Ishikawa (cell line): ENCODE data around the gene DDX49.

Experiments
- CEBPB ChIP-seq: IDR thresholded peaks from 2 replicates; pipeline ENCODE4 v1.6.1; 2012
- CREB1 ChIP-seq: IDR thresholded peaks from 2 replicates; pipeline ENCODE4 v1.6.1; 2012; ENCODE audit warnings: low read depth
- EGR1 ChIP-seq: IDR thresholded peaks from 2 replicates; pipeline ENCODE4 v1.6.1; 2012
- EP300 ChIP-seq: IDR thresholded peaks from 2 replicates; pipeline ENCODE4 v1.6.1; 2012; ENCODE audit warnings: borderline replicate concordance
- NFIC ChIP-seq: IDR thresholded peaks from 2 replicates; pipeline ENCODE4 v1.6.1; 2012
- RAD21 ChIP-seq: IDR thresholded peaks from 2 replicates; pipeline ENCODE4 v1.6.1; 2012; ENCODE audit warnings: low read depth
- TAF1 ChIP-seq: IDR thresholded peaks from 2 replicates; pipeline ENCODE4 v1.6.1; 2012; ENCODE audit warnings: low read depth, mild to moderate bottlenecking
- TCF12 ChIP-seq: IDR thresholded peaks from 2 replicates; pipeline ENCODE4 v1.6.1; 2012; ENCODE audit warnings: low read depth
- TEAD4 ChIP-seq: IDR thresholded peaks from 2 replicates; pipeline ENCODE4 v1.6.1; 2012
- TF ChIP-seq, protein P1 (sequence below): IDR thresholded peaks from 2 replicates; pipeline ENCODE4 v1.6.1; 2012
- TF ChIP-seq, protein P2 (sequence below): IDR thresholded peaks from 2 replicates; pipeline ENCODE4 v1.6.1; 2012; ENCODE audit warnings: low read depth, mild to moderate bottlenecking
- TF ChIP-seq, protein P3 (sequence below): IDR thresholded peaks from 2 replicates; pipeline ENCODE4 v1.6.1; 2012

DNA sequence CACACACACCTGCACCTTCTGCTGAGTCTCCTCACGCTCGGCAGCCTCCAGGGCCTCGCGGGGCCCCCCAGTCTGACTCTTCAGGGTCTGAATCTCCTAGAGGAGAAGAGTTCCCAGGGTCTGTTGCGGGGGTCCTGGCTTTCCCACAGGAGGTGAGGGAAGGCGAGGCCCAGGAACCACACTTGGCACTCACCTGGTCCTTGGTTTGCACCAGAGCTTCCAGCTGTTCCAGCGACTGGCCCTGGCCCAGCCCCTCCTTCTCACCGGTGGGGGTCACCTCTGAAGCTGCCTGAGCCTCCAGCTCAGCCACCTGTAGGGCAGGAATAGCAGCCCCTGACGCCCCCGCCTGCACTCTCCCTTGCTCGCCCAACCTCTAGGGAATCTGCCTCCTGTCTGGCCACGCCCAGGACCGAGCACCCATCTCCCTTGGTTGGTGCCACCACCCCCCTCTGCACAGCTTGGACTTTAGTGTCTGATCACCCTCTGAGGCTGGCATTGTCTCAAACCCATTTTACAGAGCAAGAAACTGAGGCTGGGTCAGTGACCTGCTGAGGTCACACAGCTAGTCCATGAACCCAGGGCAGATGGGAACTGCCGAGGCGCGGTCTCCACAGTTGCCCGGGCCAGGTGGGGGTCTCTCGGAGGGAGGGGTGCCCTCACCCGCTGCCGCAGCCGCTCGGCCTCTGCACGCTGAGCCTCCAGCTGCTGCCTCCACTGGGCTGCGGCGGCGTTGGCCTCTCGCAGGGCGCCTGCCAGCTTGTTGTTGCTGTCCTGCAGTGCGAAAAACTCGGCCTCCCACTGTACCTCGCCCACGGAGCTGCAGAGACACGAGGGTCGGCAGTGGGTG lies 12.0 kb downstream of the DDX49 start:
- TF ChIP-seq EGR1, result no peak
- no peak for TF ChIP-seq RAD21
- TF ChIP-seq TAF1, result no peak
- TF ChIP-seq, protein P1, sequence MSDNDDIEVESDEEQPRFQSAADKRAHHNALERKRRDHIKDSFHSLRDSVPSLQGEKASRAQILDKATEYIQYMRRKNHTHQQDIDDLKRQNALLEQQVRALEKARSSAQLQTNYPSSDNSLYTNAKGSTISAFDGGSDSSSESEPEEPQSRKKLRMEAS, result no peak
- TF ChIP-seq TEAD4, result no peak
- no peak for TF ChIP-seq EP300
- TF ChIP-seq, protein P2, sequence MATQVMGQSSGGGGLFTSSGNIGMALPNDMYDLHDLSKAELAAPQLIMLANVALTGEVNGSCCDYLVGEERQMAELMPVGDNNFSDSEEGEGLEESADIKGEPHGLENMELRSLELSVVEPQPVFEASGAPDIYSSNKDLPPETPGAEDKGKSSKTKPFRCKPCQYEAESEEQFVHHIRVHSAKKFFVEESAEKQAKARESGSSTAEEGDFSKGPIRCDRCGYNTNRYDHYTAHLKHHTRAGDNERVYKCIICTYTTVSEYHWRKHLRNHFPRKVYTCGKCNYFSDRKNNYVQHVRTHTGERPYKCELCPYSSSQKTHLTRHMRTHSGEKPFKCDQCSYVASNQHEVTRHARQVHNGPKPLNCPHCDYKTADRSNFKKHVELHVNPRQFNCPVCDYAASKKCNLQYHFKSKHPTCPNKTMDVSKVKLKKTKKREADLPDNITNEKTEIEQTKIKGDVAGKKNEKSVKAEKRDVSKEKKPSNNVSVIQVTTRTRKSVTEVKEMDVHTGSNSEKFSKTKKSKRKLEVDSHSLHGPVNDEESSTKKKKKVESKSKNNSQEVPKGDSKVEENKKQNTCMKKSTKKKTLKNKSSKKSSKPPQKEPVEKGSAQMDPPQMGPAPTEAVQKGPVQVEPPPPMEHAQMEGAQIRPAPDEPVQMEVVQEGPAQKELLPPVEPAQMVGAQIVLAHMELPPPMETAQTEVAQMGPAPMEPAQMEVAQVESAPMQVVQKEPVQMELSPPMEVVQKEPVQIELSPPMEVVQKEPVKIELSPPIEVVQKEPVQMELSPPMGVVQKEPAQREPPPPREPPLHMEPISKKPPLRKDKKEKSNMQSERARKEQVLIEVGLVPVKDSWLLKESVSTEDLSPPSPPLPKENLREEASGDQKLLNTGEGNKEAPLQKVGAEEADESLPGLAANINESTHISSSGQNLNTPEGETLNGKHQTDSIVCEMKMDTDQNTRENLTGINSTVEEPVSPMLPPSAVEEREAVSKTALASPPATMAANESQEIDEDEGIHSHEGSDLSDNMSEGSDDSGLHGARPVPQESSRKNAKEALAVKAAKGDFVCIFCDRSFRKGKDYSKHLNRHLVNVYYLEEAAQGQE, result no peak
- TF ChIP-seq NFIC, result no peak
- no peak for TF ChIP-seq CEBPB
- TF ChIP-seq, protein P3, sequence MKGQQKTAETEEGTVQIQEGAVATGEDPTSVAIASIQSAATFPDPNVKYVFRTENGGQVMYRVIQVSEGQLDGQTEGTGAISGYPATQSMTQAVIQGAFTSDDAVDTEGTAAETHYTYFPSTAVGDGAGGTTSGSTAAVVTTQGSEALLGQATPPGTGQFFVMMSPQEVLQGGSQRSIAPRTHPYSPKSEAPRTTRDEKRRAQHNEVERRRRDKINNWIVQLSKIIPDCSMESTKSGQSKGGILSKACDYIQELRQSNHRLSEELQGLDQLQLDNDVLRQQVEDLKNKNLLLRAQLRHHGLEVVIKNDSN, result no peak
- no peak for TF ChIP-seq CREB1
- TF ChIP-seq TCF12, result no peak
